ENCODE measurements around the gene CLSTN2. TPM values are rescaled to one million over a fixed set of nuclear protein-coding genes. Genes with fewer than 3 reads are reported as not detected.

CLSTN2 gene
- total and polyA plus RNA-seq, 5 donors from 2014 or later: not detected

- Histone ChIP-seq H3K9me3 (ENCODE audit: control insufficient read depth in 2 of 2, low read length in 2 of 2) (no peaks in the 10 kb centered on the region), H3K36me3 (ENCODE audit: control insufficient read depth, insufficient read depth, low read length) (no peaks in the 10 kb centered on the region), H3K27ac (ENCODE audit: insufficient read depth, low read length, poor library complexity, severe bottlenecking) (no peak overlapping the region), H3K4me3 (ENCODE audit: low read depth, low read length) (no peak overlapping the region), H3K27me3 (ENCODE audit: control insufficient read depth, insufficient read depth, low read length) (no peaks in the 10 kb centered on the region), H3K4me1 (ENCODE audit: control insufficient read depth, insufficient read depth, low read length, poor library complexity, severe bottlenecking) (no peaks in the 10 kb centered on the region)
- no peak for ATAC-seq (ENCODE audit: low read depth in 2 of 2)
- Mint-ChIP-seq H3K36me3 (no peaks in the 10 kb centered on the region), H3K4me1 (no peaks in the 10 kb centered on the region), H3K27me3 (no peaks in the 10 kb centered on the region), H3K4me3 (no peak overlapping the region), H3K9me3 (peaks cover 0 to 1% (median 0%) of the 10 kb centered on the region in 7 donors), H3K27ac (no peak overlapping the region)
- no peak for DNase-seq
Observed at GRCh38 chr3:140384028-140384771, 449.2 kb downstream of the CLSTN2 start.

- Histone ChIP-seq H3K36me3 (ENCODE audit: control insufficient read depth, insufficient read depth, low read length) (no peaks in the 10 kb centered on the region), H3K9me3 (ENCODE audit: control insufficient read depth in 2 of 2, low read length in 2 of 2) (no peaks in the 10 kb centered on the region), H3K27ac (ENCODE audit: insufficient read depth, low read length, poor library complexity, severe bottlenecking) (no peak overlapping the region), H3K27me3 (ENCODE audit: control insufficient read depth, insufficient read depth, low read length) (no peaks in the 10 kb centered on the region), H3K4me1 (ENCODE audit: control insufficient read depth, insufficient read depth, low read length, poor library complexity, severe bottlenecking) (no peaks in the 10 kb centered on the region), H3K4me3 (ENCODE audit: low read depth, low read length) (no peak overlapping the region)
- no peak overlapping the region for H3K4me3 Mint-ChIP-seq
- no peak overlapping the region for H3K27ac Mint-ChIP-seq
- H3K36me3 Mint-ChIP-seq: no peaks in the 10 kb centered on the region
- H3K27me3 Mint-ChIP-seq: no peaks in the 10 kb centered on the region
- ATAC-seq (ENCODE audit: low read depth in 2 of 2): no peak
- H3K9me3 Mint-ChIP-seq: peaks cover 0 to 1% (median 0%) of the 10 kb centered on the region in 7 donors
- DNase-seq: no peak
- no peaks in the 10 kb centered on the region for H3K4me1 Mint-ChIP-seq
Observed at GRCh38 chr3:140384876-140385275, 449.9 kb downstream of the CLSTN2 start.

GRCh38 chr3:140386357-140387100 lies 451.5 kb downstream of the CLSTN2 start:
- Mint-ChIP-seq H3K9me3 (peaks cover 0 to 1% (median 0%) of the 10 kb centered on the region in 7 donors), H3K27ac (no peak overlapping the region), H3K4me1 (no peaks in the 10 kb centered on the region), H3K36me3 (no peaks in the 10 kb centered on the region), H3K27me3 (no peaks in the 10 kb centered on the region), H3K4me3 (no peak overlapping the region)
- no peaks in the 10 kb centered on the region for H3K9me3 ChIP-seq (ENCODE audit: control insufficient read depth in 2 of 2, low read length in 2 of 2)
- H3K27ac ChIP-seq (ENCODE audit: insufficient read depth, low read length, poor library complexity, severe bottlenecking): no peak overlapping the region
- ATAC-seq (ENCODE audit: low read depth in 2 of 2) (no peak), DNase-seq (no peak)
- H3K4me1 ChIP-seq (ENCODE audit: control insufficient read depth, insufficient read depth, low read length, poor library complexity, severe bottlenecking): no peaks in the 10 kb centered on the region
- no peaks in the 10 kb centered on the region for H3K36me3 ChIP-seq (ENCODE audit: control insufficient read depth, insufficient read depth, low read length)
- H3K4me3 ChIP-seq (ENCODE audit: low read depth, low read length): no peak overlapping the region
- H3K27me3 ChIP-seq (ENCODE audit: control insufficient read depth, insufficient read depth, low read length): no peaks in the 10 kb centered on the region

- H3K27ac ChIP-seq (ENCODE audit: insufficient read depth, low read length, poor library complexity, severe bottlenecking): no peak overlapping the region
- DNase-seq: no peak
- H3K4me3 ChIP-seq (ENCODE audit: low read depth, low read length): no peak overlapping the region
- Mint-ChIP-seq H3K4me3 (no peak overlapping the region), H3K36me3 (no peaks in the 10 kb centered on the region), H3K9me3 (peaks cover 0 to 1% (median 0%) of the 10 kb centered on the region in 7 donors), H3K27me3 (no peaks in the 10 kb centered on the region), H3K27ac (no peak overlapping the region), H3K4me1 (no peaks in the 10 kb centered on the region)
- H3K4me1 ChIP-seq (ENCODE audit: control insufficient read depth, insufficient read depth, low read length, poor library complexity, severe bottlenecking): no peaks in the 10 kb centered on the region
- no peaks in the 10 kb centered on the region for H3K27me3 ChIP-seq (ENCODE audit: control insufficient read depth, insufficient read depth, low read length)
- H3K36me3 ChIP-seq (ENCODE audit: control insufficient read depth, insufficient read depth, low read length): no peaks in the 10 kb centered on the region
- no peaks in the 10 kb centered on the region for H3K9me3 ChIP-seq (ENCODE audit: control insufficient read depth in 2 of 2, low read length in 2 of 2)
- no peak for ATAC-seq (ENCODE audit: low read depth in 2 of 2)
Observed at GRCh38 chr3:140387244-140387643, 452.3 kb downstream of the CLSTN2 start.

- H3K36me3 ChIP-seq (ENCODE audit: control insufficient read depth, insufficient read depth, low read length): no peaks in the 10 kb centered on the region
- no peak overlapping the region for H3K4me3 ChIP-seq (ENCODE audit: low read depth, low read length)
- no peaks in the 10 kb centered on the region for H3K27me3 ChIP-seq (ENCODE audit: control insufficient read depth, insufficient read depth, low read length)
- Mint-ChIP-seq H3K27ac (no peak overlapping the region), H3K9me3 (peaks cover 0 to 1% (median 0%) of the 10 kb centered on the region in 7 donors), H3K36me3 (no peaks in the 10 kb centered on the region), H3K4me1 (no peaks in the 10 kb centered on the region), H3K4me3 (no peak overlapping the region), H3K27me3 (peaks cover 3% of the 10 kb centered on the region)
- no peak overlapping the region for H3K27ac ChIP-seq (ENCODE audit: insufficient read depth, low read length, poor library complexity, severe bottlenecking)
- DNase-seq: no peak
- H3K9me3 ChIP-seq (ENCODE audit: control insufficient read depth in 2 of 2, low read length in 2 of 2): no peaks in the 10 kb centered on the region
- no peaks in the 10 kb centered on the region for H3K4me1 ChIP-seq (ENCODE audit: control insufficient read depth, insufficient read depth, low read length, poor library complexity, severe bottlenecking)
- no peak for ATAC-seq (ENCODE audit: low read depth in 2 of 2)
Observed at GRCh38 chr3:140388202-140388922, 453.4 kb downstream of the CLSTN2 start.

GRCh38 chr3:140391061-140391460 lies 456.1 kb downstream of the CLSTN2 start:
- H3K27ac Mint-ChIP-seq: no peak overlapping the region
- Histone ChIP-seq H3K27ac (ENCODE audit: insufficient read depth, low read length, poor library complexity, severe bottlenecking) (no peak overlapping the region), H3K27me3 (ENCODE audit: control insufficient read depth, insufficient read depth, low read length) (no peaks in the 10 kb centered on the region), H3K4me3 (ENCODE audit: low read depth, low read length) (no peak overlapping the region), H3K9me3 (ENCODE audit: control insufficient read depth in 2 of 2, low read length in 2 of 2) (no peaks in the 10 kb centered on the region), H3K36me3 (ENCODE audit: control insufficient read depth, insufficient read depth, low read length) (no peaks in the 10 kb centered on the region), H3K4me1 (ENCODE audit: control insufficient read depth, insufficient read depth, low read length, poor library complexity, severe bottlenecking) (no peaks in the 10 kb centered on the region)
- no peak overlapping the region for H3K4me3 Mint-ChIP-seq
- ATAC-seq (ENCODE audit: low read depth in 2 of 2) (no peak), DNase-seq (no peak)
- H3K36me3 Mint-ChIP-seq: no peaks in the 10 kb centered on the region
- no peaks in the 10 kb centered on the region for H3K9me3 Mint-ChIP-seq
- H3K4me1 Mint-ChIP-seq: no peaks in the 10 kb centered on the region
- H3K27me3 Mint-ChIP-seq: peaks cover 12% of the 10 kb centered on the region

- no peak for ATAC-seq (ENCODE audit: low read depth in 2 of 2)
- H3K27ac ChIP-seq (ENCODE audit: insufficient read depth, low read length, poor library complexity, severe bottlenecking): no peak overlapping the region
- DNase-seq: no peak
- Mint-ChIP-seq H3K4me1 (no peaks in the 10 kb centered on the region), H3K27me3 (peaks cover 12% of the 10 kb centered on the region), H3K27ac (no peak overlapping the region), H3K4me3 (no peak overlapping the region), H3K36me3 (no peaks in the 10 kb centered on the region), H3K9me3 (no peaks in the 10 kb centered on the region)
- no peaks in the 10 kb centered on the region for H3K4me1 ChIP-seq (ENCODE audit: control insufficient read depth, insufficient read depth, low read length, poor library complexity, severe bottlenecking)
- no peaks in the 10 kb centered on the region for H3K27me3 ChIP-seq (ENCODE audit: control insufficient read depth, insufficient read depth, low read length)
- H3K36me3 ChIP-seq (ENCODE audit: control insufficient read depth, insufficient read depth, low read length): no peaks in the 10 kb centered on the region
- no peaks in the 10 kb centered on the region for H3K9me3 ChIP-seq (ENCODE audit: control insufficient read depth in 2 of 2, low read length in 2 of 2)
- H3K4me3 ChIP-seq (ENCODE audit: low read depth, low read length): no peak overlapping the region
Observed at GRCh38 chr3:140394488-140395133, 459.6 kb downstream of the CLSTN2 start.

Measured in CD4-positive, CD25-positive, alpha-beta regulatory T cell (primary cell).